HUES6 (cell line): ENCODE measurements around the gene ADGRL3.

Source experiments
- H3K27ac ChIP-seq: 2 replicates; pipeline ENCODE4 v1.7.0; 2013; ENCODE audit warnings: low read depth, mild to moderate bottlenecking, low read length, inconsistent platforms
- H3K27me3 ChIP-seq: 2 replicates; pipeline ENCODE4 v1.6.1; 2013; ENCODE audit warnings: low read length; ENCODE audit not compliant: control insufficient read depth, insufficient read depth
- H3K36me3 ChIP-seq: 2 replicates; pipeline ENCODE4 v1.6.1; 2013; ENCODE audit warnings: low read length; ENCODE audit not compliant: control insufficient read depth, insufficient read depth
- H3K4me1 ChIP-seq: 2 replicates; pipeline ENCODE4 v1.6.1; 2013; ENCODE audit warnings: low read length; ENCODE audit not compliant: control insufficient read depth, insufficient read depth
- H3K4me3 ChIP-seq: 2 replicates; pipeline ENCODE4 v1.5.1; 2013; ENCODE audit warnings: low read depth, low read length
- H3K9ac ChIP-seq: one replicate; pipeline ENCODE4 v1.6.1; 2013; ENCODE audit warnings: mild to moderate bottlenecking, low read length
- H3K9me3 ChIP-seq: 2 replicates; pipeline ENCODE4 v1.6.1; 2013; ENCODE audit warnings: low read depth, low read length; ENCODE audit not compliant: control insufficient read depth, insufficient read depth

ADGRL3 gene

GRCh38 chr4:61200187-61200915 is at the start of gene ADGRL3:
Gene ADGRL3 (plus strand): TSS chr4:61200326.
- Histone ChIP-seq H3K4me3 (peak within 1 kb of the TSS; percentile 84), H3K36me3 (no peaks in the 10 kb centered on the region), H3K27me3 (peaks cover 64% of the 10 kb centered on the region)

GRCh38 chr4:61152433-61152832 is 47.7 kb upstream of the ADGRL3 start:
- Histone ChIP-seq H3K4me3 (no peak overlapping the region), H3K9ac (no peak overlapping the region), H3K4me1 (peaks cover 8% of the 10 kb centered on the region; the same call in 1 of the 2 replicates), H3K36me3 (no peaks in the 10 kb centered on the region), H3K9me3 (no peaks in the 10 kb centered on the region), H3K27me3 (no peaks in the 10 kb centered on the region), H3K27ac (no peak overlapping the region)

More at GRCh38 chr4:61200187-61200915, at the start of gene ADGRL3:
- H3K9ac ChIP-seq: peak within 1 kb of the TSS; percentile 35
- no peaks in the 10 kb centered on the region for H3K9me3 ChIP-seq
- H3K4me1 ChIP-seq: peaks cover 25% of the 10 kb centered on the region; the same call in 1 of the 2 replicates
- H3K27ac ChIP-seq: no peak within 1 kb of the TSS

- Histone ChIP-seq H3K4me3 (no peak overlapping the region), H3K9me3 (no peaks in the 10 kb centered on the region), H3K27ac (no peak overlapping the region), H3K4me1 (peaks cover 8% of the 10 kb centered on the region; the same call in 1 of the 2 replicates), H3K36me3 (no peaks in the 10 kb centered on the region), H3K9ac (no peak overlapping the region), H3K27me3 (no peaks in the 10 kb centered on the region)
Observed at GRCh38 chr4:61160478-61160877, 39.6 kb upstream of the ADGRL3 start.

- Histone ChIP-seq H3K9ac (no peak overlapping the region), H3K27me3 (no peaks in the 10 kb centered on the region), H3K4me1 (peaks cover 8% of the 10 kb centered on the region; the same call in 1 of the 2 replicates), H3K9me3 (no peaks in the 10 kb centered on the region), H3K27ac (no peak overlapping the region), H3K36me3 (no peaks in the 10 kb centered on the region), H3K4me3 (no peak overlapping the region)
Observed at GRCh38 chr4:61162116-61162515, 38.0 kb upstream of the ADGRL3 start.

GRCh38 chr4:61173799-61174198 is 26.3 kb upstream of the ADGRL3 start:
- no peaks in the 10 kb centered on the region for H3K36me3 ChIP-seq
- no peak overlapping the region for H3K9ac ChIP-seq
- no peaks in the 10 kb centered on the region for H3K4me1 ChIP-seq
- no peaks in the 10 kb centered on the region for H3K9me3 ChIP-seq
- H3K4me3 ChIP-seq: no peak overlapping the region
- no peak overlapping the region for H3K27ac ChIP-seq
- no peaks in the 10 kb centered on the region for H3K27me3 ChIP-seq

- Histone ChIP-seq H3K9me3 (no peaks in the 10 kb centered on the region), H3K27me3 (no peaks in the 10 kb centered on the region), H3K27ac (no peak overlapping the region), H3K9ac (no peak overlapping the region), H3K4me1 (no peaks in the 10 kb centered on the region), H3K4me3 (no peak overlapping the region), H3K36me3 (no peaks in the 10 kb centered on the region)
Observed at GRCh38 chr4:61175495-61175894, 24.6 kb upstream of the ADGRL3 start.

GRCh38 chr4:61177367-61177766 is 22.8 kb upstream of the ADGRL3 start:
- Histone ChIP-seq H3K4me3 (no peak overlapping the region), H3K9me3 (no peaks in the 10 kb centered on the region), H3K27ac (no peak overlapping the region), H3K36me3 (no peaks in the 10 kb centered on the region), H3K27me3 (no peaks in the 10 kb centered on the region), H3K4me1 (no peaks in the 10 kb centered on the region), H3K9ac (no peak overlapping the region)

GRCh38 chr4:61180405-61180804 is 19.7 kb upstream of the ADGRL3 start:
- Histone ChIP-seq H3K9me3 (peaks cover 12% of the 10 kb centered on the region), H3K4me3 (no peak overlapping the region), H3K36me3 (no peaks in the 10 kb centered on the region), H3K27ac (no peak overlapping the region), H3K27me3 (no peaks in the 10 kb centered on the region), H3K4me1 (no peaks in the 10 kb centered on the region), H3K9ac (no peak overlapping the region)

GRCh38 chr4:61182915-61183314 is 17.2 kb upstream of the ADGRL3 start:
- Histone ChIP-seq H3K4me1 (no peaks in the 10 kb centered on the region), H3K36me3 (no peaks in the 10 kb centered on the region), H3K9ac (no peak overlapping the region), H3K27ac (no peak overlapping the region), H3K4me3 (no peak overlapping the region), H3K9me3 (peaks cover 14% of the 10 kb centered on the region), H3K27me3 (no peaks in the 10 kb centered on the region)

- Histone ChIP-seq H3K9ac (no peak overlapping the region), H3K27ac (no peak overlapping the region), H3K4me1 (no peaks in the 10 kb centered on the region; the same call in 1 of the 2 replicates), H3K27me3 (no peaks in the 10 kb centered on the region), H3K36me3 (no peaks in the 10 kb centered on the region), H3K9me3 (peaks cover 14% of the 10 kb centered on the region), H3K4me3 (no peak overlapping the region)
Observed at GRCh38 chr4:61185288-61185687, 14.8 kb upstream of the ADGRL3 start.

- Histone ChIP-seq H3K4me1 (no peaks in the 10 kb centered on the region; the same call in 1 of the 2 replicates), H3K9ac (no peak overlapping the region), H3K27ac (no peak overlapping the region), H3K4me3 (no peak overlapping the region), H3K9me3 (no peaks in the 10 kb centered on the region), H3K27me3 (no peaks in the 10 kb centered on the region), H3K36me3 (no peaks in the 10 kb centered on the region)
Observed at GRCh38 chr4:61192392-61192791, 7.7 kb upstream of the ADGRL3 start.
